Gastroesophageal sphincter (tissue), 3 donors: Measurements from ENCODE around the gene PTPN2.

Experiments
- CTCF ChIP-seq, 4 experiments: fragments of 200-600 bp in 2 of 4; fragments of 450-650 bp in 2 of 4; sonication (generic) in 1 of 4; IDR thresholded peaks; one replicate each; pipeline ENCODE4 v1.5.1; 2017 to 2019; ENCODE audit warnings: antibody characterized with exemption in 4 of 4, mild to moderate bottlenecking in 2 of 4, moderate library complexity in 2 of 4
- EP300 ChIP-seq: sonication (generic); formaldehyde crosslinking; IDR thresholded peaks from one replicate; pipeline ENCODE4 v1.6.1; 2017; ENCODE audit warnings: antibody characterized with exemption, mild to moderate bottlenecking
- POLR2A ChIP-seq, 2 donors: fragments of 450-650 bp; IDR thresholded peaks; one replicate each; pipeline ENCODE4 v1.6.1; 2017; ENCODE audit warnings: antibody characterized with exemption in 2 of 2, mild to moderate bottlenecking in 2 of 2, moderate library complexity in 1 of 2
- POLR2AphosphoS5 ChIP-seq: sonication (generic); formaldehyde crosslinking; IDR thresholded peaks from one replicate; pipeline ENCODE4 v1.6.1; 2017; ENCODE audit warnings: antibody characterized with exemption

GRCh38 chr18:12774982-12775381 is 109.1 kb downstream of the PTPN2 start:
- no peak for TF ChIP-seq POLR2A (IDR thresholded peaks at IDR 0.05)
- no peak for TF ChIP-seq POLR2AphosphoS5
- TF ChIP-seq CTCF (IDR thresholded peaks at IDR 0.05), result no peak
- TF ChIP-seq EP300, result no peak
